Hepatocyte (in vitro differentiated cells): ENCODE results near the gene CEP19.

Source experiments
- CTCF ChIP-seq: fragments of 200-600 bp; sonication (generic); IDR thresholded peaks from 2 replicates; pipeline ENCODE4 v1.5.1; 2016; ENCODE audit warnings: antibody characterized with exemption, mild to moderate bottlenecking; ENCODE audit not compliant: poor library complexity
- EZH2 ChIP-seq: fragments of 200-600 bp; sonication (generic); IDR thresholded peaks from 2 replicates; pipeline ENCODE4 v1.6.1; 2016; ENCODE audit warnings: antibody characterized with exemption, mild to moderate bottlenecking, borderline replicate concordance
- EZH2phosphoT487 ChIP-seq: fragments of 200-600 bp; sonication (generic); IDR thresholded peaks from one replicate; pipeline ENCODE4 v1.6.1; 2018; ENCODE audit warnings: antibody characterized with exemption, mild to moderate bottlenecking, low read depth, moderate library complexity; ENCODE audit not compliant: unreplicated experiment, severe bottlenecking

- no peak for TF ChIP-seq CTCF
- no peak for TF ChIP-seq EZH2
- TF ChIP-seq EZH2phosphoT487 = no peak
These were observed 28.6 kb upstream of the CEP19 start for GRCh38 chr3:196740481-196741248.
